ENCODE measurements around the gene MATN1.

The MATN1 gene

GRCh38 chr1:30666756-30667273, 56.6 kb downstream of the MATN1 start:
- H3K9me3 Mint-ChIP-seq, result no peaks in the 10 kb centered on the region
- no peak overlapping the region for H3K27ac Mint-ChIP-seq
- CTCF ChIA-PET, result no interaction called here
- H3K4me3 Mint-ChIP-seq, result no peak overlapping the region
- no peaks in the 10 kb centered on the region for H3K36me3 Mint-ChIP-seq
- peaks cover 15% of the 10 kb centered on the region for H3K27me3 Mint-ChIP-seq
- no peak for DNase-seq
- no peaks in the 10 kb centered on the region for H3K4me1 Mint-ChIP-seq

GRCh38 chr1:30665216-30666010, 58.0 kb downstream of the MATN1 start:
- no peak overlapping the region for H3K4me3 Mint-ChIP-seq
- H3K27me3 Mint-ChIP-seq, result peaks cover 15% of the 10 kb centered on the region
- no peaks in the 10 kb centered on the region for H3K36me3 Mint-ChIP-seq
- no peak for DNase-seq
- H3K27ac Mint-ChIP-seq, result no peak overlapping the region
- H3K4me1 Mint-ChIP-seq, result no peaks in the 10 kb centered on the region
- CTCF ChIA-PET, result no interaction called here
- no peaks in the 10 kb centered on the region for H3K9me3 Mint-ChIP-seq

- Mint-ChIP-seq H3K4me1 (no peaks in the 10 kb centered on the region), H3K9me3 (no peaks in the 10 kb centered on the region), H3K36me3 (no peaks in the 10 kb centered on the region), H3K4me3 (no peak overlapping the region), H3K27me3 (peaks cover 14% of the 10 kb centered on the region), H3K27ac (no peak overlapping the region)
- DNase-seq, result no peak
- CTCF ChIA-PET, result no interaction called here
These were observed 59.2 kb downstream of the MATN1 start for GRCh38 chr1:30664103-30664755.

- CTCF ChIA-PET, result no interaction called here
These were observed 59.7 kb downstream of the MATN1 start for GRCh38 chr1:30663596-30664091.

GRCh38 chr1:30662291-30662840, 61.0 kb downstream of the MATN1 start:
- peaks cover 11% of the 10 kb centered on the region for H3K27me3 Mint-ChIP-seq

More at GRCh38 chr1:30663596-30664091, 59.7 kb downstream of the MATN1 start:
- no peaks in the 10 kb centered on the region for H3K4me1 Mint-ChIP-seq
- H3K9me3 Mint-ChIP-seq, result no peaks in the 10 kb centered on the region
- H3K27ac Mint-ChIP-seq, result no peak overlapping the region
- DNase-seq, result no peak
- no peaks in the 10 kb centered on the region for H3K36me3 Mint-ChIP-seq
- H3K27me3 Mint-ChIP-seq, result peaks cover 11% of the 10 kb centered on the region
- H3K4me3 Mint-ChIP-seq, result no peak overlapping the region

GRCh38 chr1:30661311-30661710, 62.1 kb downstream of the MATN1 start:
- Mint-ChIP-seq H3K27me3 (peaks cover 11% of the 10 kb centered on the region), H3K4me3 (no peak overlapping the region), H3K27ac (no peak overlapping the region), H3K9me3 (no peaks in the 10 kb centered on the region), H3K36me3 (no peaks in the 10 kb centered on the region), H3K4me1 (no peaks in the 10 kb centered on the region)
- CTCF ChIA-PET, result no interaction called here
- no peak for DNase-seq

More at GRCh38 chr1:30662291-30662840, 61.0 kb downstream of the MATN1 start:
- Mint-ChIP-seq H3K36me3 (no peaks in the 10 kb centered on the region), H3K4me3 (no peak overlapping the region), H3K27ac (no peak overlapping the region), H3K9me3 (no peaks in the 10 kb centered on the region), H3K4me1 (no peaks in the 10 kb centered on the region)
- CTCF ChIA-PET, result no interaction called here
- no peak for DNase-seq
